Measurements from ENCODE around the gene TSNAX. TPM values are rescaled to one million over a fixed set of nuclear protein-coding genes. Genes with fewer than 3 reads are reported as not detected.

The TSNAX gene
- total and polyA plus RNA-seq, 9 of the 15 experiments (the other 6 are each of a cell fraction or from before 2014, with no cell fraction given) = 33.8 to 102 (median 61.2) TPM

DNA sequence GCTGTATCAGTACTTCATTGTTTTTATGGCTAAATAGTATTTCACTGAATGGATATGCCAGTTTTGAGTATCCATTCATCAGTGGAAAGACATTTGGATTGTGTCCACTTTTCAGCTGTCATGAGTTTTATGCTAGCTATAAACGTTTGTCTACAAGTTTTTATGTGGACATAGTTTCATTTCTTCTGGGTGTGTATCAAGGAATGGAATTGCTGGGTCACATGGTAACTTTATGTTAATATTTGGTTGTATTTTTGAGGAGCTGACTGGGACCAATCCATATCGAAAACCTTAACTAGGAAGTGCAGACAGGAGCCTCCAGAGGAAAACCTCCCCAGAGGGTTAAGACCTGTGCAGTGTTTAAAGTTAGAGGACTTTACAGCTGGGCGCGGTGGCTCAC, 66.3 kb downstream of the TSNAX start:
- H3K4me3 ChIP-seq = no peak overlapping the region
- no peak overlapping the region for H3K9ac ChIP-seq (ENCODE audit: insufficient read depth in 1 of 2, low read depth in 2 of 2, low read length in 2 of 2)
- ChIA-PET POLR2A (interaction anchor here (0.7 kb wide), 1 partner anchor 17 kb away, joined by 3 read pairs; no protein-coding TSS in a partner anchor), CTCF (ENCODE audit: low intra/inter-chr PET ratio) (no interaction called here)
- ATAC-seq = no peak
- no peaks in the 10 kb centered on the region for H4K20me1 ChIP-seq (replicated peaks; ENCODE audit: control insufficient read depth, insufficient read depth, low read length)
- H3K9me1 ChIP-seq (ENCODE audit: control insufficient read depth, insufficient read depth, low read length) = no peaks in the 10 kb centered on the region
- TF ChIP-seq PRMT5 (CRISPR knock-in tag; IDR thresholded peaks at IDR 0.05) (no peak), ZBTB7A (IDR thresholded peaks at IDR 0.05; ENCODE audit: borderline replicate concordance, control insufficient read depth, low read depth, low read length) (no peak), MTA2 (IDR thresholded peaks at IDR 0.05; ENCODE audit: low read depth) (no peak), KLF10 (CRISPR knock-in tag; IDR thresholded peaks at IDR 0.05) (no peak), SAFB2 (IDR thresholded peaks at IDR 0.05; ENCODE audit: borderline replicate concordance, low read depth, low read length, severe bottlenecking) (no peak), ZNF431 (CRISPR knock-in tag; IDR thresholded peaks at IDR 0.05) (no peak), RBM15 (IDR thresholded peaks at IDR 0.05; ENCODE audit: insufficient read depth, low read length) (no peak), CCAR2 (IDR thresholded peaks at IDR 0.05; ENCODE audit: low read depth, low read length) (no peak), KAT2B (IDR thresholded peaks at IDR 0.05; ENCODE audit: low read depth, low read length) (no peak)
- TF ChIP-seq, protein P1, sequence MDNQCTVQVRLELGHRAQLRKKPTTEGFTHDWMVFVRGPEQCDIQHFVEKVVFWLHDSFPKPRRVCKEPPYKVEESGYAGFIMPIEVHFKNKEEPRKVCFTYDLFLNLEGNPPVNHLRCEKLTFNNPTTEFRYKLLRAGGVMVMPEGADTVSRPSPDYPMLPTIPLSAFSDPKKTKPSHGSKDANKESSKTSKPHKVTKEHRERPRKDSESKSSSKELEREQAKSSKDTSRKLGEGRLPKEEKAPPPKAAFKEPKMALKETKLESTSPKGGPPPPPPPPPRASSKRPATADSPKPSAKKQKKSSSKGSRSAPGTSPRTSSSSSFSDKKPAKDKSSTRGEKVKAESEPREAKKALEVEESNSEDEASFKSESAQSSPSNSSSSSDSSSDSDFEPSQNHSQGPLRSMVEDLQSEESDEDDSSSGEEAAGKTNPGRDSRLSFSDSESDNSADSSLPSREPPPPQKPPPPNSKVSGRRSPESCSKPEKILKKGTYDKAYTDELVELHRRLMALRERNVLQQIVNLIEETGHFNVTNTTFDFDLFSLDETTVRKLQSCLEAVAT (IDR thresholded peaks at IDR 0.05) = no peak
- TF ChIP-seq, protein P2, sequence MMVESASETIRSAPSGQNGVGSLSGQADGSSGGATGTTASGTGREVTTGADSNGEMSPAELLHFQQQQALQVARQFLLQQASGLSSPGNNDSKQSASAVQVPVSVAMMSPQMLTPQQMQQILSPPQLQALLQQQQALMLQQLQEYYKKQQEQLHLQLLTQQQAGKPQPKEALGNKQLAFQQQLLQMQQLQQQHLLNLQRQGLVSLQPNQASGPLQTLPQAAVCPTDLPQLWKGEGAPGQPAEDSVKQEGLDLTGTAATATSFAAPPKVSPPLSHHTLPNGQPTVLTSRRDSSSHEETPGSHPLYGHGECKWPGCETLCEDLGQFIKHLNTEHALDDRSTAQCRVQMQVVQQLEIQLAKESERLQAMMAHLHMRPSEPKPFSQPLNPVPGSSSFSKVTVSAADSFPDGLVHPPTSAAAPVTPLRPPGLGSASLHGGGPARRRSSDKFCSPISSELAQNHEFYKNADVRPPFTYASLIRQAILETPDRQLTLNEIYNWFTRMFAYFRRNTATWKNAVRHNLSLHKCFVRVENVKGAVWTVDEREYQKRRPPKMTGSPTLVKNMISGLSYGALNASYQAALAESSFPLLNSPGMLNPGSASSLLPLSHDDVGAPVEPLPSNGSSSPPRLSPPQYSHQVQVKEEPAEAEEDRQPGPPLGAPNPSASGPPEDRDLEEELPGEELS (CRISPR knock-in tag; IDR thresholded peaks at IDR 0.05; ENCODE audit: borderline replicate concordance) = no peak
- TF ChIP-seq, protein P3, sequence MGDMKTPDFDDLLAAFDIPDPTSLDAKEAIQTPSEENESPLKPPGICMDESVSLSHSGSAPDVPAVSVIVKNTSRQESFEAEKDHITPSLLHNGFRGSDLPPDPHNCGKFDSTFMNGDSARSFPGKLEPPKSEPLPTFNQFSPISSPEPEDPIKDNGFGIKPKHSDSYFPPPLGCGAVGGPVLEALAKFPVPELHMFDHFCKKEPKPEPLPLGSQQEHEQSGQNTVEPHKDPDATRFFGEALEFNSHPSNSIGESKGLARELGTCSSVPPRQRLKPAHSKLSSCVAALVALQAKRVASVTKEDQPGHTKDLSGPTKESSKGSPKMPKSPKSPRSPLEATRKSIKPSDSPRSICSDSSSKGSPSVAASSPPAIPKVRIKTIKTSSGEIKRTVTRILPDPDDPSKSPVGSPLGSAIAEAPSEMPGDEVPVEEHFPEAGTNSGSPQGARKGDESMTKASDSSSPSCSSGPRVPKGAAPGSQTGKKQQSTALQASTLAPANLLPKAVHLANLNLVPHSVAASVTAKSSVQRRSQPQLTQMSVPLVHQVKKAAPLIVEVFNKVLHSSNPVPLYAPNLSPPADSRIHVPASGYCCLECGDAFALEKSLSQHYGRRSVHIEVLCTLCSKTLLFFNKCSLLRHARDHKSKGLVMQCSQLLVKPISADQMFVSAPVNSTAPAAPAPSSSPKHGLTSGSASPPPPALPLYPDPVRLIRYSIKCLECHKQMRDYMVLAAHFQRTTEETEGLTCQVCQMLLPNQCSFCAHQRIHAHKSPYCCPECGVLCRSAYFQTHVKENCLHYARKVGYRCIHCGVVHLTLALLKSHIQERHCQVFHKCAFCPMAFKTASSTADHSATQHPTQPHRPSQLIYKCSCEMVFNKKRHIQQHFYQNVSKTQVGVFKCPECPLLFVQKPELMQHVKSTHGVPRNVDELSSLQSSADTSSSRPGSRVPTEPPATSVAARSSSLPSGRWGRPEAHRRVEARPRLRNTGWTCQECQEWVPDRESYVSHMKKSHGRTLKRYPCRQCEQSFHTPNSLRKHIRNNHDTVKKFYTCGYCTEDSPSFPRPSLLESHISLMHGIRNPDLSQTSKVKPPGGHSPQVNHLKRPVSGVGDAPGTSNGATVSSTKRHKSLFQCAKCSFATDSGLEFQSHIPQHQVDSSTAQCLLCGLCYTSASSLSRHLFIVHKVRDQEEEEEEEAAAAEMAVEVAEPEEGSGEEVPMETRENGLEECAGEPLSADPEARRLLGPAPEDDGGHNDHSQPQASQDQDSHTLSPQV (IDR thresholded peaks at IDR 0.05) = no peak
- no peaks in the 10 kb centered on the region; a peak in 1 of 5 replicates for H3K4me1 ChIP-seq (replicated peaks in 1 of 2; ENCODE audit: control insufficient read depth in 2 of 2, insufficient read depth in 2 of 2, low read length in 2 of 2)
- H3K27ac ChIP-seq (ENCODE audit: extremely low read depth, low read depth, low read length) = no peak overlapping the region
- no peak for FAIRE-seq
- H3K4me2 ChIP-seq (ENCODE audit: insufficient read depth, low read length) = no peak overlapping the region
- no peaks in the 10 kb centered on the region for H3K79me2 ChIP-seq (ENCODE audit: control insufficient read depth, insufficient read depth, low read length)
- 0 out of 2 replicates have a peak overlapping the region, but pooled peaks have one; percentile 8 for H2AFZ ChIP-seq (ENCODE audit: low read depth, low read length)
- intact Hi-C loops (cut with micrococcal nuclease) (loop anchor here (10.0 kb wide), 1 partner anchor 680 kb away; no protein-coding TSS in a partner anchor), in situ Hi-C loops (cut with MboI) (no loop called here)
- BruUV-seq (replicated peaks) = no TSS peak
- H3K9me3 ChIP-seq (replicated peaks; ENCODE audit: control insufficient read depth, insufficient read depth, low read depth, low read length) = no peaks in the 10 kb centered on the region
- no peaks in the 10 kb centered on the region for H3K27me3 ChIP-seq (ENCODE audit: control insufficient read depth in 2 of 2, insufficient read depth in 2 of 2, low read length in 2 of 2)
- no peaks in the 10 kb centered on the region for H3K36me3 ChIP-seq (ENCODE audit: control insufficient read depth, insufficient read depth, low read length)
- DNase-seq (ENCODE audit: extremely low read depth in 1 of 4, low spot score in 3 of 4) = no peak
- 61% methylated on average over 4 of the region's 4 CpGs for WGBS (ENCODE audit: insufficient coverage, low coverage, missing lambda C conversion rate)
